Left ventricle myocardium superior (tissue), 1 donor: ENCODE results near the gene COMT. TPM values are rescaled to one million over a fixed set of nuclear protein-coding genes. Genes with fewer than 3 reads are reported as not detected.
A peak's percentile ranks its signal among the peaks of the same experiment; 100 is the strongest.

Experiments used
- ATAC-seq: fragments of 200-7000 bp; cut with Tn5 transposase; one replicate; pipeline ENCODE4 v1.9.1; 2020; ENCODE audit warnings: mild to moderate bottlenecking, moderate library complexity
- DNase-seq: peaks from one replicate; pipeline ENCODE4 v3.0.0-alpha.2; 2020
- intact Hi-C: fragments of 100-400 bp; cut with micrococcal nuclease; formaldehyde crosslinking; loops from one replicate; pipeline ENCODE4 v1.11.0; 2022
- total RNA-seq: library from RNA; stranded (reverse); fragmentation: NEBNext Ultra II Directional; extraction: Animal tissue kit (Norgen Biotek cat#: 25700); gene quantifications from one replicate; pipeline ENCODE4 v1.2.1, GENCODE V29; 2021
- donor health status: DM: no; HTN: yes; CAD: no; lungs with severe emphysema.

Gene COMT
- total RNA-seq, 1 donor from 2014 or later, result 83.4 TPM

- DNase-seq (peak; percentile 54), ATAC-seq (peak; percentile 60)
- intact Hi-C loops, result no loop called here
These were observed 847 bp downstream of the COMT start for GRCh38 chr22:19942157-19943081.

DNA sequence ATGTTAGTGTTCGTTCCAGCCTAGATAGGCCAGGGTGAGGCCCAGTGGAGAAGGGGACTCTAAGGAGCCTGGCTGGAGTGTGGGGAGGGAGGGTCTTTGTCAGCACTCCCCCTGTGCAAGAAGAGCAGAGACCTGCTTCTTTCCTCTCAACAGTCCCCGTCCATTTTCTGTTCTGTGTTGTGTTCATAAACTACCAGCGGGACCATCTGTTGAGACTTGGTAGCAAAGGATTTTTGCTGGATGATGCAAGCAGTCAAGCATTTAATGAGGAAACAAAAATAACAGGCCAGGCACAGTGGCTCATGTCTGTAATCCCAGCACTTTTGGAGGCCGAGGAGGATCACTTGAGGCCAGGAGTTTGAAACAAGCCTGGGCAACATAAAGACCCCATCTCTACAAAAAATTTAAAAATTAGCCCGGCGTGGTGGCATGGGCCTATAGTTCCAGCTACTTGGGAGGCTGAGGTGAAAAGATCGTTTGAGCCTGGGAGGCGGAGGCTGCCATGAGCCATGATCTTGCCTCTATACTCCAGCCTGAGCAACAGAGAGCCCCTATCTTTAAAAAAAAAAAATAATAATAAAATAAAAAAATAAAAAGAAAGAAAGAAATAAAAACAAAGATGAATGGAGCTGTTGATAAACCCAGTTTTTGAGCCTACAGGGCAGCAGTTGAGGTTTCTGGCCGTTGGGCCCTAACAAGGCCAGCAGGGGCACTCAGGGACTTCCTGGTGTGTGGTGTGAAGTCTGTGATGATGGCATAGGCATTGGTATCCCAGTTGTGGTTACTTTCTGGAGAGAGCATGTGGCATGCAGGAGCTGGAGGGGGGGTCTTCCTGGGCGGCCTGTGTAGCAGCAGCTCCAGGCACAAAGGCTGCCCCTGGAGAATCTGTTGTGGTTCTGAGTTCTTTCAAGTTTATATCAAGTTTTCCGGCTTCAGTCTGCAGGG lies 1.8 kb downstream of the COMT start:
- intact Hi-C loops, result no loop called here
- ATAC-seq, result peak; percentile 58
- DNase-seq, result no peak

- intact Hi-C loops, result no loop called here
- DNase-seq (no peak), ATAC-seq (no peak)
These were observed 6.6 kb downstream of the COMT start for GRCh38 chr22:19948057-19948760.

DNA sequence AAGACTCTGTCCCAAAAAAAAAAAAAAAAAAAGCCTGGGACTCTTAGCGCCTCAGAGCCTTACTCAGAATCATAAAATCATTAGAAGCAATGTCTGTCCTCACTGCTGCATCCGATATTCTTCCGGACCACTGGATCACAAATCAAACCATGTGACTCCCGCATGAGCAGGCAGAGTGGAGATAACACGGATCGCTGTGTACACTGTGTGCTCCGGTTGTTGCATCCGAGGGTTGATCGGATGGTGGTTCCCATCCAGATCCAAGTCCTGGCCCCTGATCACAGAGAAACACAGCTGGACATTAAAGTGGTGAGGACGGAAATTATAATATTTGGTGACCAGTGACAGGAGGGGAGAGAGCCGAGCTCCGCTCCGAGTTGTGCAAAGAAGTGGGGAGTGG lies 9.8 kb downstream of the COMT start:
- peak; percentile 28 for ATAC-seq
- DNase-seq, result peak; percentile 30

GRCh38 chr22:19955241-19956128 lies 13.9 kb downstream of the COMT start:
- intact Hi-C loops, result no loop called here
- DNase-seq (peak; percentile 58), ATAC-seq (peak; percentile 0)

More for the DNA sequence above, 9.8 kb downstream of the COMT start:
- intact Hi-C loops, result no loop called here

GRCh38 chr22:19957445-19957844 lies 15.9 kb downstream of the COMT start:
- intact Hi-C loops, result no loop called here
- ATAC-seq (no peak), DNase-seq (peak; percentile 35)

DNA sequence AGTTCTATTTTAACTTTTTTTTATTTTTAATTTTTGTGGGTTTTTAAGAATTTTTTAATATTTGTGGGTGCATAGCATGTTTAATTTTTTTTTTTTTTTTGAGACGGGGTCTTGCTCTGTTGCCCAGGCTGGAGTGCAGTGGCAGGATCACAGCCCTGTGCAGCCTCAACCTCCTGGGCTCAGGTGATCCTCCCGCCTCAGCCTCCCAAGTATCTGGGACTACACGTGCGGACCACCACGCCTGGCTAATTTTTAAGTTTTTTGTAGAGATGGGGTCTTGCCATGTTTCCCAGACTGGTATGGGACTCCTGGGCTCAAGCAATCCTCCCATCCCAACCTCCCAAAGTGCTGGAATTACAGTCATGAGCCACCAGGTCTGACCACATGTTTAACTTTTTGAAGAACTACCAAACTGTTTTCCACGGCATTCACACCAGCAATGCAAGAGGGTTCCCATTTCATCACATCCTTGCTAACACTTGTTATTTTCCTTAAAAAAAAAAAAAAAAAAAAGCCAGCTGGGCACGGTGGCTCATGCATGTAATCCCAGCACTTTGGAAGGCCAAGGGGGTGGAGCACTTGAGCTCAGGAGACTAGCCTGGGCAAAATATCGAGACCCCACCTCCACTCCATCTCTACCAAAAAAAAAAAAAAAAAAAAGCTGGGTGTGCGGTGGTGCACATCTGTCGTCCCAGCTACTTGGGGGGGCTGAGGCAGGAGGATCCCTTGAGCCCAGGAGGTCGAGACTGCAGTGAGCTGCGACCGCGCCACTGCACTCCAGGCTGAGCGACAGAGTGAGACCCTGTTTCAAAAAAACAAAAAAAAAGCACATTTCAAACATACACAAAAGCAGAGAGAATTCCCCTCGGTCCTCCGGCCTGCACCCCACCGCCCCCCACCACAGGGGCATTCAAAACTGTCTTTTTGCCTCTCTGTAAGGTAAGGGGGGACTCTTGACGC lies 16.8 kb downstream of the COMT start:
- DNase-seq (peak; percentile 28), ATAC-seq (peak; percentile 5)
- intact Hi-C loops, result no loop called here

- intact Hi-C loops, result no loop called here
- ATAC-seq (peak; percentile 69), DNase-seq (peak; percentile 89)
These were observed 17.5 kb downstream of the COMT start for GRCh38 chr22:19959043-19959586.

DNA sequence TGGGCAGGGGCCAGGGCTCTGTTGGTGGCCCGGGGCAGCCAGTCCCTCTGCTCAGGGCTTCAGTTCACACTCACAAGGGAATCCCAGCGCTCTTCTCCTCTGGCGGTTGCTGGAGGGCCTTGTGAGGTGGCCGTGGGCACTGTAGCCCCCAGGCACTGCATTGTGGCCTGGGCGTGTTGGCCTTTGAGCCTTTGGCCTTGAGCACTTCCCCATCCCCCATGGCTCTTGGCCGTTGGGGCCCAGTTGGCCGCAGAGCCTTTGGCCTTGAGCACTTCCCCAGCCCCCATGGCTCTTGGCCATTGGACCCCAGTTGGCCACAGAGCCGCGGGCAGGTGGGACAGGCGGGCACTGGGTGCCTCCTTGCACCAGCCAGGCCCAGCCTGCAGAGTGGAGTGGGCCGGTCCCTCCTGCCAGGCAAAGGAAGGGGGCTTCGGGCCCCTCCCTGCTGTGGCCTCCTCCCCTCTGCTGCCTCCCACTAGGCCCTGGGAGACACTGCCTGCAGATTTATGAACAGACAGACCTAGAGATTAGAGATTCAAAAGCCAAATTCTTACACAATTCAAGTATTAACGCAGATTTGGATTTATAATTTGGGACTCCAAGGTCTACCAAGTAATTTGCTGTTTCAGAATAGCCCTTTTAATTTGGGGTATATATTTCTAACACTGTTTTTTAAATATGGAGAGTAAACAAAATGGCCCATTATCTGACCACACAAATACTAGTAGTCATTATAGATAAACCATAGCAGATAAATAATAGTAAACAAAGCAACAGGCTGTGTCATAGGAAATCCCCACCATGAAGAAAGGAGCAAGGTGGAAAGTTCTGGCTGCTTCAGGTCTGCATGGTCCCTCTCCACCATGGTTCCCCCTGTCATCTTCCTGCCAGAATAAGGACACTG lies 18.3 kb downstream of the COMT start:
- intact Hi-C loops, result no loop called here
- peak; percentile 35 for DNase-seq
- peak; percentile 19 for ATAC-seq

DNA sequence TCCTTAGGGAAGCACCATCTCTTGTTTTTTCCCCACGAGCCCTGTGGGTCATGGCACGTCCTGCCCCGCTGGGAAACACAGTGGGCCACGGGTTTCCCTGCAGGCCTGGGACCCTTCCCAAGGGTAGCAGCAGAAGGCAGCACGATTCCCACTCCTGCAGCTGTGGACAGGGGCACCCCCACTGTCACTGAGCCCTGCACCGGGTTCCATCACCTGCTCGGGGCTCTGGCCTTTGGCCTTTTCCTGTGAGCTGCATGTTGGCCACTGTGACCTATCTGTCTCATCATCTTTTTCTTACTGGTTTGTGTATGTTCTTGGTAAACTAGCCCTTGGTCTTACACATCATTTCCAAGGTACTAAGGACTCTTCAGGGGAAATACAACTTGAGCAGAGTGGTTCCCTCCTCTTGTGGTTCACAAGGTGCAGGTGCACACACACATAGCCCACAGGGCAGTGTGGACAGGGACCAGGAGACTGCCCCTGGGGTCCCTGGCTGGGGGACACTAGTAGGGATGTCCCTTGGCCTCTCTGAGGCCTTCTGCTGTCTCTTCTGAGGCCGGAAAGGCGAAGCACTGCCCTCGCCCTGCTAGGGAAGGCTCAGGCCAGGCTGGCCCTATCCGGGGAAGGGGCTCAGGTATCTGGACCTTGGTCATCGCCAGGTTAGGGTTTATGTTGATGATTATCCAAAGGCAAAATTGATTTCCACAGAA lies 19.1 kb downstream of the COMT start:
- intact Hi-C loops, result no loop called here
- DNase-seq, result peak; percentile 23
- no peak for ATAC-seq

- peak; percentile 29 for DNase-seq
- no peak for ATAC-seq
These were observed 19.6 kb downstream of the COMT start for GRCh38 chr22:19961201-19961580.

GRCh38 chr22:19961868-19962245 lies 20.3 kb downstream of the COMT start:
- ATAC-seq (no peak), DNase-seq (peak; percentile 24)
- intact Hi-C loops, result no loop called here

More at GRCh38 chr22:19961201-19961580, 19.6 kb downstream of the COMT start:
- intact Hi-C loops, result no loop called here

- peak; percentile 39 for ATAC-seq
- DNase-seq, result peak; percentile 73
- intact Hi-C loops, result no loop called here
These were observed 20.8 kb downstream of the COMT start for GRCh38 chr22:19962246-19962908.

GRCh38 chr22:19962909-19963806 lies 21.6 kb downstream of the COMT start:
- intact Hi-C loops, result no loop called here
- ATAC-seq, result no peak
- DNase-seq, result peak; percentile 35
